Astrocyte of the cerebellum (primary cell): ENCODE measurements around the gene GTPBP10.

Experiments
- DNase-seq: peaks from one replicate; pipeline ENCODE4 v3.0.0-alpha.2; 2011; ENCODE audit warnings: low read depth
- H3K4me3 ChIP-seq: 2 replicates; pipeline ENCODE4 v1.5.1; 2011; ENCODE audit warnings: mild to moderate bottlenecking, low read depth, low read length, moderate library complexity
- in situ Hi-C: cut with HindIII; loops from 2 replicates; pipeline ENCODE4 v1.10.0; 2017; ENCODE audit warnings: low sequenced_read_pairs
- TF ChIP-seq, protein P1 (sequence below): IDR thresholded peaks from 2 replicates; pipeline ENCODE4 v1.5.1; 2012; ENCODE audit warnings: low read length, low read depth, moderate library complexity, mild to moderate bottlenecking; ENCODE audit errors: missing control alignments

GTPBP10 gene

DNA sequence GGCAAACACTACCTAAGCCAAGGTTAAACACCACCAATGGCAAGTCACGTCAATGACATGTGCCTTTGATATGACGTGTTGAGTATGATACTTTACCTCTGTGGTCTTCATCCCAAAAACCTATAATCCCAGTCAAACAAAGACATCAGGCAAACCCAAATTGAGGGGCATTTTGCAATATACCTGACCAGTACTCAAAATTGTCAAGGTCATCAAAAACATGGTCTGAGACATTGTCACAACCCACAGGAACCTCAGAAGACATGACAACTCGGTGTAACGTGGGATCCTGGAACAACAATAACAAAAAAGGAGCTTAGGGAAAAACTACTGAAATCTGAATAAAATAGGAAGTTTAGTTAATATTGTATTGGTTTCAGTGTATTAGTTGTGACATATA lies 32.6 kb upstream of the GTPBP10 start:
- DNase-seq = no peak
- in situ Hi-C loops = no loop called here
- TF ChIP-seq, protein P1, sequence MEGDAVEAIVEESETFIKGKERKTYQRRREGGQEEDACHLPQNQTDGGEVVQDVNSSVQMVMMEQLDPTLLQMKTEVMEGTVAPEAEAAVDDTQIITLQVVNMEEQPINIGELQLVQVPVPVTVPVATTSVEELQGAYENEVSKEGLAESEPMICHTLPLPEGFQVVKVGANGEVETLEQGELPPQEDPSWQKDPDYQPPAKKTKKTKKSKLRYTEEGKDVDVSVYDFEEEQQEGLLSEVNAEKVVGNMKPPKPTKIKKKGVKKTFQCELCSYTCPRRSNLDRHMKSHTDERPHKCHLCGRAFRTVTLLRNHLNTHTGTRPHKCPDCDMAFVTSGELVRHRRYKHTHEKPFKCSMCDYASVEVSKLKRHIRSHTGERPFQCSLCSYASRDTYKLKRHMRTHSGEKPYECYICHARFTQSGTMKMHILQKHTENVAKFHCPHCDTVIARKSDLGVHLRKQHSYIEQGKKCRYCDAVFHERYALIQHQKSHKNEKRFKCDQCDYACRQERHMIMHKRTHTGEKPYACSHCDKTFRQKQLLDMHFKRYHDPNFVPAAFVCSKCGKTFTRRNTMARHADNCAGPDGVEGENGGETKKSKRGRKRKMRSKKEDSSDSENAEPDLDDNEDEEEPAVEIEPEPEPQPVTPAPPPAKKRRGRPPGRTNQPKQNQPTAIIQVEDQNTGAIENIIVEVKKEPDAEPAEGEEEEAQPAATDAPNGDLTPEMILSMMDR = no peak
- no peak overlapping the region for H3K4me3 ChIP-seq

- no peak overlapping the region for H3K4me3 ChIP-seq
- in situ Hi-C loops = no loop called here
- no peak for DNase-seq
- TF ChIP-seq, protein P1 = no peak
Observed at GRCh38 chr7:90320014-90320413, 26.5 kb upstream of the GTPBP10 start.

DNA sequence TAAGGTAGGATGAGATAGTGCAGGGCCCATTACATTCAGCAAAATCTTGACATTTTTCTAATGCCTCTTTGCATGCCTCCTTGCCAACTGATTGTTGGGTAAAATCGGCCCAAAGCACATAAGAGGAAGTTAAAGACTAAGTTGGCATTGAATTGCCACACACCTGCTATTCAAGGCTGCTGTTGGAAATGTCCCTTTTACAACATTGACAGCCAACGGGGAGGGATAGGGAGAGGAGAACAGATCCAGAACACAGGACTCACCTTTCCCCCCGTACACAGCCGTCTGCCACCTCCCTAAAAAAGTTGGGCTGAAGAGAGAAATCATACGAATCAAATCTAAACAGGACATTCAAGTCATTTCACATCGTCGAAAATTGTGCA lies 26.1 kb upstream of the GTPBP10 start:
- H3K4me3 ChIP-seq = peak overlapping the region; percentile 35
- in situ Hi-C loops = no loop called here
- TF ChIP-seq, protein P1 = no peak
- no peak for DNase-seq

- peak within 1 kb of the TSS; percentile 35 for H3K4me3 ChIP-seq
- TF ChIP-seq, protein P1 = no peak
- DNase-seq = no peak
- in situ Hi-C loops = no loop called here
Observed at GRCh38 chr7:90320801-90321494, 25.6 kb upstream of the GTPBP10 start, which contains the start of gene FAM237B. TSS of gene FAM237B (minus strand) at chr7:90321304. CDS start at chr7:90319748, 1,556 bp downstream.

DNA sequence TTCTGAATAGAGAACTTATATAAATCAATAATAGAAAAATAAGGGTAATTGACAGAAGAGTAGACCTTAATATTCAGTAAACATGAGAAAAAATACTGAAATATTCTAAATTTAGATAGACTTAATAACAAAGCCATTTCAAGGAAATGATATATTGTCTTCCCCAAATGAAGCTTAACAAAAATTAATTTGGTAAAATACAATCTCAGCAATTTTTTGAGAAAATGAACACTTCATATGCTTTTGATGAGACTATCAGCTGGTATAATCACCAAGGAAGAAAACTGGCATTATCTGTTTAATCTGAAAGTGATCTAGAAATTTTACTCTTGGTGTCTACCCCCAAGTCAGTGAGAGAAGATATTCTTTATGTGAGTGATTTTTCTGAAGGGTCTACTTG lies 23.7 kb upstream of the GTPBP10 start:
- in situ Hi-C loops = no loop called here
- no peak overlapping the region for H3K4me3 ChIP-seq
- TF ChIP-seq, protein P1 = no peak
- DNase-seq = no peak

DNA sequence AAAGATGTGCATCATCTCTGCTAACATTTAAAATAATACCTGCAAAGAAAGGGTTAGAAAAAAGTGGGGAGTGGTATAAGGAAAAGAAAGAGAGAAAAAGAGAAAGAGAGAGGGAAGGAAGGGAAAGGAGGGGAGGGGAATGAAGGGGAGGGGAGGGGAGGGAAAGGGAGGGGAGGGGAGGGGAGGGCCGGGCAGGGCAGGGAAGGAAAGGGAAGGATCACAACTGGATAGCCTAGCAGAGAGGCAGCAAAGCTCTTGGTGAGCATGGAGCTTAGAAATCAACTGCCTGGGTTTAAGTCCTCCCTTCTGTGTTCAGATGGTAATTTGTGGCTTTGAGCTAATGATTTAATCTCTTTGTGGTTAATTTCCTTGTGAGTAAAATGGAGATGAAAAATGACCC lies 20.0 kb upstream of the GTPBP10 start:
- in situ Hi-C loops = no loop called here
- no peak overlapping the region for H3K4me3 ChIP-seq
- TF ChIP-seq, protein P1 = no peak
- no peak for DNase-seq
